Glomerular endothelial cell (primary cell): ENCODE results near the gene GNG7. TPM values are rescaled to one million over a fixed set of nuclear protein-coding genes. Genes with fewer than 3 reads are reported as not detected.
A peak's percentile ranks its signal among the peaks of the same experiment; 100 is the strongest.
"Not testable (repeated sequence)": the region's sequence is repeated elsewhere in the genome, so short reads cannot be mapped to it uniquely, and the experiment has no call there.

ENCODE experiments used
- DNase-seq: peaks from one replicate; pipeline ENCODE4 v3.0.0-alpha.2; 2011; ENCODE audit warnings: low read depth, low spot score; ENCODE audit errors: extremely low read depth
- total RNA-seq: library from RNA; depleted of rRNA; stranded (reverse); fragments of >200 nt; gene quantifications from 2 replicates; pipeline ENCODE4 v1.2.3, GENCODE V29; 2015

Gene GNG7
- total RNA-seq, 1 donor from 2014 or later, result 1.3 TPM

- no peak for DNase-seq
Observed at GRCh38 chr19:2579678-2580280, 122.7 kb downstream of the GNG7 start.

- DNase-seq, result peak; percentile 56
Observed at GRCh38 chr19:2578901-2579677, 123.4 kb downstream of the GNG7 start.

GRCh38 chr19:2578391-2578890 lies 124.1 kb downstream of the GNG7 start:
- no peak for DNase-seq

GRCh38 chr19:2577722-2578335 lies 124.7 kb downstream of the GNG7 start:
- DNase-seq, result no peak

GRCh38 chr19:2575734-2576481 lies 126.6 kb downstream of the GNG7 start:
- no peak for DNase-seq

- DNase-seq, result no peak
Observed at GRCh38 chr19:2574971-2575630, 127.4 kb downstream of the GNG7 start.

- DNase-seq, result no peak
Observed at GRCh38 chr19:2574478-2574931, 128.0 kb downstream of the GNG7 start.

GRCh38 chr19:2573916-2574315 lies 128.6 kb downstream of the GNG7 start:
- DNase-seq, result no peak

- not testable (repeated sequence) for DNase-seq
Observed at GRCh38 chr19:2572152-2572551, 130.3 kb downstream of the GNG7 start.

GRCh38 chr19:2569596-2570465 lies 132.7 kb downstream of the GNG7 start:
- no peak for DNase-seq

- no peak for DNase-seq
Observed at GRCh38 chr19:2567996-2568395, 134.5 kb downstream of the GNG7 start.

GRCh38 chr19:2567580-2567979 lies 134.9 kb downstream of the GNG7 start:
- no peak for DNase-seq

- not testable (repeated sequence) for DNase-seq
Observed at GRCh38 chr19:2563546-2563945, 138.9 kb downstream of the GNG7 start.

GRCh38 chr19:2561895-2562294 lies 140.6 kb downstream of the GNG7 start:
- DNase-seq, result no peak

- DNase-seq, result no peak
Observed at GRCh38 chr19:2561221-2561620, 141.3 kb downstream of the GNG7 start.

- DNase-seq, result no peak
Observed at GRCh38 chr19:2560369-2560768, 142.1 kb downstream of the GNG7 start.

- DNase-seq, result no peak
Observed at GRCh38 chr19:2558543-2558942, 144.0 kb downstream of the GNG7 start.

GRCh38 chr19:2558131-2558530 lies 144.4 kb downstream of the GNG7 start:
- not testable (repeated sequence) for DNase-seq

GRCh38 chr19:2557093-2557440 lies 145.4 kb downstream of the GNG7 start:
- DNase-seq, result no peak
